ENCODE results near the gene ZFP36L2.

Gene ZFP36L2

DNA sequence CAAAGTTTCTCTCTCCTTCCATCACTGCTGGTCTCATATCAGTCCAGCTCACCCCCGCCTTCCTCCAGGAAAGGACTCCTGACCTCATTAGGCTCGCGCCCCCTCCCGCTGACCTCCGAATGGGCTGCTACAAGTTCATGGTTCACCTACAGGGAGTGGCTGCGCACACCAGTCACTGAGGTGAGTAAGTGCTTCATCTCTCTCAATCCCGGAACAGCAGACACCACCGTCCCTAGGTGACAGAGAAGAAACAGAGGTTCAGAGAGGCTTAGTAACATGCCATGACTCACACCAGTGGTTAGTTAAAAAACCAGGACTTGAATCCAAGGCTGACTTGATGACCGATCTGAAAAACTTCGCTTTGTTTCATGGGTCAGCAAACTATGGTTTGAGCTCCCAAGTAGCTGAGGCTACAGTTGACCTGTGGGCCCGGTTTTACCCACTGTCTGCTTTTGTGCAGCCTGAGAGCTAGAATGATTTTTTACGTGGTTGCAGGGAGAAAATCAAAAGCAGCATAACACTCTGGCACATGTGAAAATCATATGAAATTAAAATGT, 42.0 kb downstream of the ZFP36L2 start:
- DNase-seq: no peak

- DNase-seq: no peak
Observed at GRCh38 chr2:43183743-43184142, 42.7 kb downstream of the ZFP36L2 start.

GRCh38 chr2:43180897-43181296, 45.5 kb downstream of the ZFP36L2 start:
- DNase-seq: no peak

GRCh38 chr2:43179942-43180341, 46.5 kb downstream of the ZFP36L2 start:
- no peak for DNase-seq

DNA sequence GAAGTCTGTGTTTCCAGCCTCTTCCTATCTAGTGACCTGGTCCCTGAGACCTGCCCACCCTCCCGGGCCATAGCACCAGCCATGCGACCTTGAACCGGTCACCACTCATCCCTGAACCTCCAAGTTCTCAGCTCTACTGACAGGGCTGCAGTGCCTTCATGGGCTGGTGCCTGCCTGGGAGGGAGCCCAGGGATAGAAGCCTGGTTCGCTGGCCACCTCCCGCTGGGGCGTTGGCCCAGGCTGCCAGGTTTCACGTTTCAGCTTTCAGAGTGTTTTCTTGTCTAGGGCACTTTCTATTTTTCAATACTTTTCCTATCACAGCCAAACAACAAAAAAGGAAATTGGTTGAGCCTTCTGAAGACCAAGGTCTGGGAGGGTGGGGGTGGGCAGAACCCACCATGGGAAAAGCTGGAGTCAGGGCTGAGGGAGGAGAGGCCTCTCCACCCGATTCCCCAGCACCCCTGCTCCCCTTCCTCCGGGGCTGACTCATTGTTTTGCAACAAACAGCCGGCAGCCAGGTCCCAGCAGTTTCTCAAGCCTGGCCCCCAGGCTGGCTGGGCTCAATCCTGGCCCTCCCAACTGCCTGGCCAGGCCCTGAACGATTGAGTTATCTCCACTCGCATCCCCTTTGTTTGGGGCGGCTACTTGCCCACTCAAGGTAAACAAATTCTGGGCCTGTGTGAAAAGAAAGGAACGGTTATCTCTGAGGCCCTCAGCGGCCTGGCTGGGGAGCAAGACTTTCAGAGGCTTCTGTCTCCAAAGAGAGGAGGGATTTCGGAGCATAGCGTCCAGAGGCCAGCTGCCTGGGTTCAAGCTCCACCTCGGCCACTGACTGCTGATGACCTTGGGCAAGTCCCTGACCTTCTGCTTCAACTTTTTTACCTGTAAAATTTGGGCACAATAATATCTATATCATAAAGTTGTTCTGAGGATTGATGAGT, 47.5 kb downstream of the ZFP36L2 start:
- peak; percentile 66 for DNase-seq

DNA sequence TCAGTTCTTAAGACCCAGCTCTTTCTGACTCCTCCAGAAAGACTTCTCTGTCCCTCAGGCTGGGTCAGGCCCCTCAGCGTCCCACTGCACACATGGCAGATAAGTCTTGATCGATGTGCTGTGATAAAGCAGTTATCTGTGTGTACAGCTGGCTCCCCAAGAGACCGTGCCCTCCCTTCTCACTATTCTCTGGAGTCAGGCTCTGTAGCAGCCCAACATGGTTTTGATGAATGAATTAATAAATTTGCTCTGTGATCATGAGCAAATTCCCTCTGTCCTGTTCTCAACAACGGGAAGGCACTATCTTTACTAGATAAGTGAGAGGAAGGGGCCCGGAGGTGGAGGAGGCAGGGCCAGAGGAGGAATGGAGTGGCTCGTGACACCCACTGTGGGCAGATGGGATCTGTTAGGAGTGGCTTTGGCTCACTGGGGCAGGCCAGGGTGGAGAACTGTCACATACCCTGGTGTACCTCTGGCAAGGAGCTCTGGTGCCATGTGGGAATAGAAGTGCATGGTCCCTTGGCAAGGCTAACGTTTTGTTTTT, 48.3 kb downstream of the ZFP36L2 start:
- no peak for DNase-seq

- no peak for DNase-seq
Observed at GRCh38 chr2:43176449-43176848, 50.0 kb downstream of the ZFP36L2 start.

DNA sequence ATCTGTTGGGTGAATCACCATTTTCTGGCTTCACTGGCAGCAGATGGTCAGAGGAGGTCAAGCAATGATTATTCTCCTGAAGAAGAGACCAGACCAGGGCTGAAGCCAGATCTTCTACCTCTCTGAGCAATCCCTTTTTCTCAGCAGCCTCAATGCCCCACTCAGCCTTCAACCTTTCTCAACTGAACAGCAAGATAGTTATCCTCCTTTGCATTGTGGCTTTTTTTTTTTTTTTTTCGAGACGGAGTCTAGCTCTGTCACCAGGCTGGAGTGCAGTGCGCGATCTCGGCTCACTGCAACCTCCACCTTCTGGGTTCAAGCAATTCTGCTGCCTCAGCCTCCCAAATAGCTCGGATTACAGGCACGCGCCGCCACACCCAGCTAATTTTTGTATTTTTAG, 50.5 kb downstream of the ZFP36L2 start:
- DNase-seq: no peak

DNA sequence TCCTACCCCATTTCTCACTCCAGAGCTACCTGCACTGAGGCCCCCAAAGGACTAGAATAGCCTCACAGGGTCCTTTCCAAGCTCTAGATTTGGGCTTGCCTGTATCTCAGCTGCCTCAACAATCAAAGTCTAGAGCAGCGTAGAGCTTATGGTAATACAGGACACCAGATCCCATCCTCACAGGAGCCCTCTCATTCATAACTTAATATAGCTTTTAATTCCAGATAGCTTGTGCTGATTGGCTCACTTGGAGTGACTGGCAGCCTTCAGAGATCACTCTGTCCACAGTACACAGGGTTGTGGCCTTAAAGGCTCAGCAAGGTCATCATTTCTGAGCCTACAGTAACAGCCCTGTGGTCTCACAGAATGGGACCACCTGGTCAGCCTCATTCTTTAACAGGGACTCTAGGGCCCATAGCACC, 51.4 kb downstream of the ZFP36L2 start:
- DNase-seq: no peak

GRCh38 chr2:43174368-43174916, 52.0 kb downstream of the ZFP36L2 start:
- DNase-seq: no peak

Measured in DMS79 treated with DMSO at 0.1 percent for 48 hours (cell line).